Raji (cell line): Measurements from ENCODE around the gene INHBB.

Experiments
- POLR2A ChIP-seq: IDR thresholded peaks from 2 replicates; pipeline ENCODE4 v1.6.1; 2011; ENCODE audit warnings: low read depth, low read length, control low read depth; ENCODE audit not compliant: insufficient read depth

INHBB gene

GRCh38 chr2:120390381-120391055 lies 44.6 kb downstream of the INHBB start:
- TF ChIP-seq POLR2A: no peak

- TF ChIP-seq POLR2A: no peak
Observed at GRCh38 chr2:120391911-120392665, 46.2 kb downstream of the INHBB start.

- TF ChIP-seq POLR2A: no peak
Observed at GRCh38 chr2:120392923-120393322, 47.0 kb downstream of the INHBB start.

GRCh38 chr2:120393456-120393855 lies 47.5 kb downstream of the INHBB start:
- TF ChIP-seq POLR2A: no peak

- TF ChIP-seq POLR2A: no peak
Observed at GRCh38 chr2:120394764-120395163, 48.8 kb downstream of the INHBB start.

GRCh38 chr2:120395221-120396012 lies 49.5 kb downstream of the INHBB start:
- no peak for TF ChIP-seq POLR2A

GRCh38 chr2:120396013-120396860 lies 50.3 kb downstream of the INHBB start:
- TF ChIP-seq POLR2A: no peak

- TF ChIP-seq POLR2A: no peak
Observed at GRCh38 chr2:120396861-120397811, 51.2 kb downstream of the INHBB start.

- TF ChIP-seq POLR2A: no peak
Observed at GRCh38 chr2:120398051-120398995, 52.4 kb downstream of the INHBB start.

GRCh38 chr2:120398996-120399888 lies 53.3 kb downstream of the INHBB start:
- TF ChIP-seq POLR2A: no peak

GRCh38 chr2:120399889-120400240 lies 53.9 kb downstream of the INHBB start:
- no peak for TF ChIP-seq POLR2A

GRCh38 chr2:120400551-120400950 lies 54.6 kb downstream of the INHBB start:
- no peak for TF ChIP-seq POLR2A
